Fibroblast of lung (primary cell): Measurements from ENCODE around the gene BNIP3. TPM values are rescaled to one million over a fixed set of nuclear protein-coding genes. Genes with fewer than 3 reads are reported as not detected.
"Not testable (repeated sequence)": the region's sequence is repeated elsewhere in the genome, so short reads cannot be mapped to it uniquely, and the experiment has no call there.

ENCODE experiments used
- DNase-seq, 2 donors: peaks; one replicate each; pipeline versions ENCODE4 v3.0.0 to v3.0.0-alpha.2; 2010; ENCODE audit warnings: low read depth in 2 of 2
- H2AFZ ChIP-seq: 2 replicates; pipeline ENCODE4 v1.5.1; 2012; ENCODE audit warnings: low read length, control low read depth, inconsistent platforms
- H3K27ac ChIP-seq: 2 replicates; pipeline ENCODE4 v1.5.1; 2011; ENCODE audit warnings: low read length, control low read depth; ENCODE audit not compliant: insufficient read depth
- H3K27me3 ChIP-seq: 2 replicates; pipeline ENCODE4 v1.5.1; 2011; ENCODE audit warnings: mild to moderate bottlenecking, low read length; ENCODE audit not compliant: control insufficient read depth, insufficient read depth
- H3K36me3 ChIP-seq: 2 replicates; pipeline ENCODE4 v1.5.1; 2011; ENCODE audit warnings: low read length; ENCODE audit not compliant: control insufficient read depth, insufficient read depth
- H3K4me1 ChIP-seq: 2 replicates; pipeline ENCODE4 v1.5.1; 2011; ENCODE audit warnings: low read length; ENCODE audit not compliant: control insufficient read depth, insufficient read depth; ENCODE audit errors: extremely low read depth
- H3K4me2 ChIP-seq: 2 replicates; pipeline ENCODE4 v1.5.1; 2011; ENCODE audit warnings: low read length, control low read depth; ENCODE audit not compliant: insufficient read depth; ENCODE audit errors: extremely low read depth
- H3K4me3 ChIP-seq, 4 experiments: fragments of 200-600 bp in 1 of 4; sonication (generic) in 1 of 4; replicated peaks in 1 of 4; 2 replicates each; pipeline ENCODE4 v1.5.1; 2011 to 2016; ENCODE audit warnings: low read length in 4 of 4, low read depth in 3 of 4, mild to moderate bottlenecking in 3 of 4, control low read depth in 2 of 4, inconsistent platforms in 1 of 4, mixed read lengths in 1 of 4; ENCODE audit not compliant: insufficient read depth in 1 of 4; ENCODE audit errors: control extremely low read depth in 1 of 4
- H3K79me2 ChIP-seq: 2 replicates; pipeline ENCODE4 v1.5.1; 2012; ENCODE audit warnings: mild to moderate bottlenecking, low read length, inconsistent platforms; ENCODE audit not compliant: control insufficient read depth, insufficient read depth
- H3K9ac ChIP-seq: 2 replicates; pipeline ENCODE4 v1.5.1; 2011; ENCODE audit warnings: mild to moderate bottlenecking, low read length, control low read depth; ENCODE audit not compliant: insufficient read depth
- H3K9me3 ChIP-seq: 2 replicates; pipeline ENCODE4 v1.5.1; 2012; ENCODE audit warnings: low read depth, low read length; ENCODE audit not compliant: control insufficient read depth, insufficient read depth
- H4K20me1 ChIP-seq: 2 replicates; pipeline ENCODE4 v1.5.1; 2011; ENCODE audit warnings: low read length; ENCODE audit not compliant: control insufficient read depth, insufficient read depth; ENCODE audit errors: extremely low read depth
- EZH2 ChIP-seq: IDR thresholded peaks from 2 replicates; pipeline ENCODE4 v1.5.1; 2012; ENCODE audit warnings: low read length, control low read depth, mild to moderate bottlenecking; ENCODE audit errors: missing control alignments
- polyA plus RNA-seq, 2 donors: library from polyadenylated mRNA; depleted of rRNA in 1 of 2; stranded (reverse) in 1 of 2; unstranded in 1 of 2; fragments of >200 nt; gene quantifications; 2 replicates each; pipeline ENCODE4 v1.2.1, GENCODE V29; 2011 to 2012; ENCODE audit warnings: missing spikeins in 1 of 2
- total RNA-seq: library from RNA; depleted of rRNA; stranded (reverse); fragments of >200 nt; gene quantifications from 2 replicates; pipeline ENCODE4 v1.2.1, GENCODE V29; 2014
- TF ChIP-seq, protein P1 (sequence below), 2 donors: IDR thresholded peaks in 1 of 2; conservative IDR thresholded peaks in 1 of 2; 1 replicate in 1 of 2; 2 replicates in 1 of 2; pipeline ENCODE4 v1.5.1; 2011 to 2012; ENCODE audit warnings: low read length in 2 of 2, control low read depth in 1 of 2, inconsistent platforms in 1 of 2, low read depth in 1 of 2, mild to moderate bottlenecking in 1 of 2

BNIP3 gene
- total and polyA plus RNA-seq, 2 donors (not counting 1 experiment from before 2014, with no cell fraction given), result 62.4 to 104 TPM

- Histone ChIP-seq H3K4me3 (no peak overlapping the region), H3K9me3 (no peaks in the 10 kb centered on the region), H3K27ac (no peak overlapping the region), H3K4me1 (no peaks in the 10 kb centered on the region), H4K20me1 (no peaks in the 10 kb centered on the region), H3K4me2 (no peak overlapping the region), H3K79me2 (peaks cover 67% of the 10 kb centered on the region), H3K27me3 (no peaks in the 10 kb centered on the region), H3K36me3 (no peaks in the 10 kb centered on the region), H2AFZ (no peak overlapping the region), H3K9ac (no peak overlapping the region)
- DNase-seq, result no peak
- no peak for TF ChIP-seq EZH2
- TF ChIP-seq, protein P1, sequence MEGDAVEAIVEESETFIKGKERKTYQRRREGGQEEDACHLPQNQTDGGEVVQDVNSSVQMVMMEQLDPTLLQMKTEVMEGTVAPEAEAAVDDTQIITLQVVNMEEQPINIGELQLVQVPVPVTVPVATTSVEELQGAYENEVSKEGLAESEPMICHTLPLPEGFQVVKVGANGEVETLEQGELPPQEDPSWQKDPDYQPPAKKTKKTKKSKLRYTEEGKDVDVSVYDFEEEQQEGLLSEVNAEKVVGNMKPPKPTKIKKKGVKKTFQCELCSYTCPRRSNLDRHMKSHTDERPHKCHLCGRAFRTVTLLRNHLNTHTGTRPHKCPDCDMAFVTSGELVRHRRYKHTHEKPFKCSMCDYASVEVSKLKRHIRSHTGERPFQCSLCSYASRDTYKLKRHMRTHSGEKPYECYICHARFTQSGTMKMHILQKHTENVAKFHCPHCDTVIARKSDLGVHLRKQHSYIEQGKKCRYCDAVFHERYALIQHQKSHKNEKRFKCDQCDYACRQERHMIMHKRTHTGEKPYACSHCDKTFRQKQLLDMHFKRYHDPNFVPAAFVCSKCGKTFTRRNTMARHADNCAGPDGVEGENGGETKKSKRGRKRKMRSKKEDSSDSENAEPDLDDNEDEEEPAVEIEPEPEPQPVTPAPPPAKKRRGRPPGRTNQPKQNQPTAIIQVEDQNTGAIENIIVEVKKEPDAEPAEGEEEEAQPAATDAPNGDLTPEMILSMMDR (conservative IDR thresholded peaks at IDR 0.05 in 1 of 2, IDR thresholded peaks at IDR 0.05 in 1 of 2; ENCODE audit: low read depth in 1 of 2, low read length in 2 of 2), result no peak
Observed at GRCh38 chr10:131920693-131921092, 61.0 kb downstream of the BNIP3 start.

- Histone ChIP-seq H3K36me3 (no peaks in the 10 kb centered on the region), H3K4me1 (no peaks in the 10 kb centered on the region), H2AFZ (no peak overlapping the region), H3K9me3 (no peaks in the 10 kb centered on the region), H3K79me2 (peaks cover 67% of the 10 kb centered on the region), H3K9ac (no peak overlapping the region), H3K4me2 (no peak overlapping the region), H3K27me3 (no peaks in the 10 kb centered on the region), H3K27ac (no peak overlapping the region), H3K4me3 (no peak overlapping the region), H4K20me1 (no peaks in the 10 kb centered on the region)
- TF ChIP-seq EZH2, result no peak
- TF ChIP-seq, protein P1 (conservative IDR thresholded peaks at IDR 0.05 in 1 of 2, IDR thresholded peaks at IDR 0.05 in 1 of 2; ENCODE audit: low read depth in 1 of 2, low read length in 2 of 2), result no peak
- DNase-seq, result no peak
Observed at GRCh38 chr10:131920151-131920550, 61.6 kb downstream of the BNIP3 start.

- not testable (repeated sequence) for H3K9ac ChIP-seq, H3K4me3 ChIP-seq, H3K27me3 ChIP-seq, H2AFZ ChIP-seq, DNase-seq, H3K36me3 ChIP-seq, H3K4me2 ChIP-seq, H4K20me1 ChIP-seq, H3K4me1 ChIP-seq, H3K27ac ChIP-seq, H3K9me3 ChIP-seq
- H3K79me2 ChIP-seq, result peaks cover 67% of the 10 kb centered on the region
Observed at GRCh38 chr10:131919461-131919860, 62.3 kb downstream of the BNIP3 start.

Other genes with a start within 250 kb of the BNIP3 start
- 22.1 and 23.3 TPM in 2 replicates for gene PPP2R2D, start 80.9 kb downstream of the BNIP3 start, total RNA-seq
- gene PPP2R2D, start 80.9 kb downstream of the BNIP3 start, polyA plus RNA-seq, result 25.4 and 31.6 TPM in 2 replicates
- gene JAKMIP3, start 84.0 kb upstream of the BNIP3 start, total RNA-seq, result under 0.01 and 0.17 TPM in 2 replicates
- gene JAKMIP3, start 84.0 kb upstream of the BNIP3 start, polyA plus RNA-seq, result 0.05 and 0.17 TPM in 2 replicates
- gene DPYSL4, start 205.0 kb upstream of the BNIP3 start, total RNA-seq, result 0.26 and 0.83 TPM in 2 replicates
- gene DPYSL4, start 205.0 kb upstream of the BNIP3 start, polyA plus RNA-seq, result 1.1 and 1.4 TPM in 2 replicates